ENCODE measurements around the gene CHKB.

DNA sequence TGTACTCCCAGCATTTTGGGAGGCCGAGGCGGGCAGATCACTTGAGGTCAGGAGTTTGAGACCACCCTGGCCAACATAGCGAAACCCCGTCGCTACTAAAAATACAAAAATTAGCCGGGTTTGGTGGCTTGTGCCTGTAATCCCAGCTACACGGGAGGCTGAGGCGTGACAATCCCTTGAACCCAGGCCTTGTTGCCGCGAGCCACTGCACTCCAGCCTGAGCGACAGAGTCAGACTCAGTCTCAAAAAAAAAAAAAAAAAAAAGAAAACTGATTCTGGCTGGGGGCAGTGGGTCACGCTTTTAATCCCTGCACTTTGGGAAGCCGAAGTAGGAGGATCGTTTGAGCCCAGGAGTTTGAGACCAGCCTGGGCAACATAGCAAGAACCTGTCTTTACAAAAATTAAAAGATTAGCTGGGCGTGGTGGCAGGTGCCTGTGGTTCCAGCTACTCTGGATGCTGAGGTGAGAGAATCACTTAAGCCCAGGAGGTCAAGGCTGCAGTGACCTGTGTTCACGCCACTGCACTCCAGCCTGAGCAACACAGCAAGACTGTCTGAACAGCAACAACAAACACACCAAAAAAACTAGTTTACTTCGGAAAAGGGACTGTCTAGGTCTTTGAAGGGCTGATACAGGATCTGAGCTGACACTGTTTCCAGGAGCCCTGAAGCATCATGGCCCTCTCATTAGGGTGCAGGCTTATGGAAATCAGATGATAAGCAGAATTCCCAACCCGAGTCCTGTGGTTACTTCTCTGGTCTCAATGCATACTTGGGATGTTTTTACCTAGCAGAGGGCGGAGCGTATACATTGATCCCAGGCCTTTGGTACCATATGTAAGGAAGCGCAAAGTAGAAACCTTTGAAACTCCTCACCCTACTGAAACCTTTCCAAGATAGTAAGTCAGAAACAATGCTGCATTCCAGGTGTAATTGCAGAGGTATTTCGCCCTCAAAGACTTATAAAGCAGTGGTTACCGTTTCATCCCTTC, 1.8 kb upstream of the CHKB start:
- TF ChIP-seq POLR2AphosphoS5 (IDR thresholded peaks at IDR 0.05; ENCODE audit: borderline replicate concordance, low read depth, low read length) = no peak
- TF ChIP-seq EZH2 (IDR thresholded peaks at IDR 0.05) = no peak
- no peak for TF ChIP-seq FOXP2 (optimal IDR thresholded peaks at IDR 0.05; ENCODE audit: control extremely low read depth, extremely low read length, insufficient read depth)

Data from SK-N-MC (cell line).